Measurements from ENCODE around the gene STAU1.

DNA sequence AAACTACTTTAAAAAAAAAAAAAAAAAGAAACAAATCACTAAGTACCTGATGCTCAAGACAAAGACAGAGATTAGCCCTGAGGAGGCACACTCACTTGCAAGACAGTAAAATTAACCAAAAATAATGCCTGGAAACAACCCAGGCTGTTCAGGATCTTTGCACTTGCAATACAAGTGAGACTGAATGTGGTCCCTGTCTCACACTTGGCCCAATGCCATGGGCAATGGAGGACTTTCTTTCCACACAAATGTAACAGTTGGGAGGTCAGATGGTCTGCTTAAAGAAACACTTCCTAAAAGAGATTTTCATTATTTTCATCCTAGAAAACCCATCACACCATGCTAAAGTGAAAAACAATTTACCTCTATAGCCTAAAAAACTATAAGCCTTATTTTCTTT is 16.2 kb downstream of the STAU1 start:
- no peak for TF ChIP-seq POLR2A (IDR thresholded peaks at IDR 0.05; ENCODE audit: low read depth, low read length)
- no peak for TF ChIP-seq POLR2AphosphoS5 (IDR thresholded peaks at IDR 0.05; ENCODE audit: low read depth, low read length)

Data from GM12891 (cell line).